NB4 (cell line): ENCODE measurements around the gene RPTOR.

Experiments used
- MAX ChIP-seq: IDR thresholded peaks from 2 replicates; pipeline ENCODE4 v1.6.1; 2011; ENCODE audit warnings: low read depth, low read length
- POLR2A ChIP-seq: IDR thresholded peaks from 2 replicates; pipeline ENCODE4 v1.6.1; 2011; ENCODE audit warnings: mild to moderate bottlenecking; ENCODE audit not compliant: insufficient read length; ENCODE audit errors: extremely low read depth
- TF ChIP-seq, protein P1 (sequence below): IDR thresholded peaks from one replicate; pipeline ENCODE4 v1.5.1; 2012; ENCODE audit warnings: low read depth, low read length

DNA sequence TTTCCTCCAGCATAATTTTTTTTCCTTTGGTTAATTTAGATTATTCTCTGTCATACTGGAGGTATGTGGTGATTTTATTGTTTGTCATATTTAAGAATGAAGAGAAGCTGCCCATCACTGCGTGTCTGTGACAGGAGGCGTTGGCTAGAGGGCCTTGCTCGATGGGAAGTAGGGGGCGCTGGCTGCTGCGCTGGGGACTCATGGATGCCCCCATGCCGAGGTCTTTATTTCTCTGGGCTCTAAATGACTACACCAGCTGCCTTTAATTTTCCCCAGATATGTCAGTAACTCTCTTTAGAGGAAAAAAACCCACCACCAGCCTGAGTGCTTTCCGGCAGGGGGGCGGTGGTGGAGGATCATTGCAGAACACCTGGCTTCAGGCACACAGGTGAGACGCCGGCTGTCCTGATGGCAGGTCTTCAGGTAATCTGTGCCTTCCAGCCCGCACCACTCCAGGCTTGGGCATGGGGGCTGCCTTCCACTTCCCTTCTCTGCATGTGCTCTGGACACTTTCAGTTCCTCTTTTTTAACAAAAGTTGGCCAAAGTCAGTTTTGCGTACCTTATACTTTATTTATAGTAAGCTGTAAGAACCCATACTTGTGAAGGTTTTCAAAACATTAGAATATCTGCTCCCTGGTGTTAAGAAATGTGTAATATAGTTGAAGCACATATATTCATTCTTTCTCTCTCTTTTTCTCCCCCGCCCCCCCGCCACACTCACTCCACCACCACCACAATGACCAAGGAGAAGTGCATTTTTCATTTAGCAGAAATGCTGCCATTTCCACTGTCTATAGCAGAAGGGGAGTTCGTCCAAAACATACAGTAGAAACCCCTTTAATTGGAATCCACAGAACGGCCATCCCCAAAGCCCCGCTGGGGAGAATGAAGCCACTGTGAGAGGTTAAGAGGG, 192.7 kb downstream of the RPTOR start:
- TF ChIP-seq, protein P1, sequence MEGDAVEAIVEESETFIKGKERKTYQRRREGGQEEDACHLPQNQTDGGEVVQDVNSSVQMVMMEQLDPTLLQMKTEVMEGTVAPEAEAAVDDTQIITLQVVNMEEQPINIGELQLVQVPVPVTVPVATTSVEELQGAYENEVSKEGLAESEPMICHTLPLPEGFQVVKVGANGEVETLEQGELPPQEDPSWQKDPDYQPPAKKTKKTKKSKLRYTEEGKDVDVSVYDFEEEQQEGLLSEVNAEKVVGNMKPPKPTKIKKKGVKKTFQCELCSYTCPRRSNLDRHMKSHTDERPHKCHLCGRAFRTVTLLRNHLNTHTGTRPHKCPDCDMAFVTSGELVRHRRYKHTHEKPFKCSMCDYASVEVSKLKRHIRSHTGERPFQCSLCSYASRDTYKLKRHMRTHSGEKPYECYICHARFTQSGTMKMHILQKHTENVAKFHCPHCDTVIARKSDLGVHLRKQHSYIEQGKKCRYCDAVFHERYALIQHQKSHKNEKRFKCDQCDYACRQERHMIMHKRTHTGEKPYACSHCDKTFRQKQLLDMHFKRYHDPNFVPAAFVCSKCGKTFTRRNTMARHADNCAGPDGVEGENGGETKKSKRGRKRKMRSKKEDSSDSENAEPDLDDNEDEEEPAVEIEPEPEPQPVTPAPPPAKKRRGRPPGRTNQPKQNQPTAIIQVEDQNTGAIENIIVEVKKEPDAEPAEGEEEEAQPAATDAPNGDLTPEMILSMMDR = peak; percentile 55
- TF ChIP-seq MAX = peak; percentile 91
- no peak for TF ChIP-seq POLR2A
